ENCODE results near the gene OR2K2.

GRCh38 chr9:111348821-111349271 is 18.8 kb upstream of the OR2K2 start:
- no peak for TF ChIP-seq POLR2AphosphoS5 (IDR thresholded peaks at IDR 0.05)
- TF ChIP-seq POLR2A (IDR thresholded peaks at IDR 0.05): no peak
